ENCODE results near the gene MRM3.
"Not testable (repeated sequence)": the region's sequence is repeated elsewhere in the genome, so short reads cannot be mapped to it uniquely, and the experiment has no call there.

GRCh38 chr17:785901-786300 lies 3.7 kb downstream of the MRM3 start:
- TF ChIP-seq CTCF (IDR thresholded peaks at IDR 0.05; ENCODE audit: insufficient read depth, low read length); POLR2AphosphoS5 (IDR thresholded peaks at IDR 0.05; ENCODE audit: low read depth); GABPA (IDR thresholded peaks at IDR 0.05; ENCODE audit: low read depth); REST (IDR thresholded peaks at IDR 0.05; ENCODE audit: insufficient replicate concordance, low read depth): not testable (repeated sequence)
